VCaP (cell line): ENCODE results near the gene IQSEC1.
"Not testable (repeated sequence)": the region's sequence is repeated elsewhere in the genome, so short reads cannot be mapped to it uniquely, and the experiment has no call there.

Experiments
- H3K27ac ChIP-seq: fragments of 450-650 bp; 2 replicates; pipeline ENCODE4 v1.5.1; 2017
- CTCF ChIP-seq: fragments of 450-650 bp; conservative IDR thresholded peaks from 2 replicates; pipeline ENCODE4 v1.5.1; 2017; ENCODE audit warnings: mild to moderate bottlenecking, moderate library complexity

IQSEC1 gene

DNA sequence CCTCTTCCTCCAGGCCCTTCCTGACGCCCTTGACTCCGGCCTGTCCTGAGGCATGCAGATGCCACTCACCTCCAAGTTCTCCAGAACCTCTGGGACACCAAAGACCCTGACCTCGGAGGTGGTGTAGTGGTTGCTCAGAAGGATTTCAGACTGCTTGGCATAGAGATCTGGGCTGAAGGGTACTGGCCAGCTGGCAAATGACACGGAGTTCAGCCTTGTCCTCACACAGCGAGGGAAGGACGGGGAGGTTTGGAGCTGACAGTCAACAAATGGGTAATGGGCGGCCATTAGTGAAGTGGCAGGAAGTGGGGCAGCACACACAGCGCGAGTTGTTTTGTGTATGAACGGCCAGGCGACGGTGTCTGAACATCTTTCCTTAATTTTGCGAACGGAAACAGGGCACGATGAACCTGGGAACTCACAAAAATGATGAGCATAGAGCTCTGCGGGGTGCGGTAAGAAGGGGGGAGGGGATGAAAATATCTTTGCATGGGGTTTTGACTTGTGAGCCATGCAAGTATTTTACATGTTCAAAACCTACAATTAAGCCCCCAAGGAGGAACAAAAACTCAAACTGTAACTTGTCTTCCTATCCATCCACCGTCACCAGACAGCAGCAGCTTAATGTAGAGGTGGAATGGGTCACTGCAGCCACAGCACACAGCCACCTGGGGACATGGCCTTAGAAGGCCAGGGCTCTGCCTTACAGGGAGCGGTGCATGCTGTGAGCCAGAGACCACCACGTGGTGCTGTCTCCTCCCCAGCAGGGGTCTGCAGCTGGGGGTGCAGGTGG lies 188.2 kb downstream of the IQSEC1 start:
- no peak for TF ChIP-seq CTCF
- no peak overlapping the region for H3K27ac ChIP-seq

DNA sequence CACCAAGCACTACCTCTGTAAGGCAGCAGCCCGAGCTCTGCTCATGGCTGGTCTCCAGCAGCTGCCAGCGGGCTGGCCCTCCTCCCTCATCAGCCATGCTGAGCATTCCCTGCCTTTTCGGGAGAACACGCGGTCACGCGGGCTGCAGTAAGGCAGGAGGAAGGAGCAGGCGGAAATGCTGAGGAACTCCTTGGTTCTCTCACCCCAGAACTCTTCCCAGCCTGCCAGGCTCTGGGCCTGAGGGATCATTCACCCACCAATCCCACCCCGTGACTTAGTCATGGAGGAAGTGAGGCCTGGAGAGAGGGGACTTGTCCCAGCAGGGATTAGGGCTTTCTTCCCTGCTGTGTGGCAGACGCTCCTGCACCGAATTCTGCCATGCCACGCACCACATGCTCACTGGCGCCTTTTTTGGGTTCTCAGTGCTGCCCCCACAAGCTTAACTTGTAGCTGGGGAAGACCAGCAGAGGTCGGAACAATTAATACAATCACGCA lies 189.0 kb downstream of the IQSEC1 start:
- no peak overlapping the region for H3K27ac ChIP-seq
- no peak for TF ChIP-seq CTCF

DNA sequence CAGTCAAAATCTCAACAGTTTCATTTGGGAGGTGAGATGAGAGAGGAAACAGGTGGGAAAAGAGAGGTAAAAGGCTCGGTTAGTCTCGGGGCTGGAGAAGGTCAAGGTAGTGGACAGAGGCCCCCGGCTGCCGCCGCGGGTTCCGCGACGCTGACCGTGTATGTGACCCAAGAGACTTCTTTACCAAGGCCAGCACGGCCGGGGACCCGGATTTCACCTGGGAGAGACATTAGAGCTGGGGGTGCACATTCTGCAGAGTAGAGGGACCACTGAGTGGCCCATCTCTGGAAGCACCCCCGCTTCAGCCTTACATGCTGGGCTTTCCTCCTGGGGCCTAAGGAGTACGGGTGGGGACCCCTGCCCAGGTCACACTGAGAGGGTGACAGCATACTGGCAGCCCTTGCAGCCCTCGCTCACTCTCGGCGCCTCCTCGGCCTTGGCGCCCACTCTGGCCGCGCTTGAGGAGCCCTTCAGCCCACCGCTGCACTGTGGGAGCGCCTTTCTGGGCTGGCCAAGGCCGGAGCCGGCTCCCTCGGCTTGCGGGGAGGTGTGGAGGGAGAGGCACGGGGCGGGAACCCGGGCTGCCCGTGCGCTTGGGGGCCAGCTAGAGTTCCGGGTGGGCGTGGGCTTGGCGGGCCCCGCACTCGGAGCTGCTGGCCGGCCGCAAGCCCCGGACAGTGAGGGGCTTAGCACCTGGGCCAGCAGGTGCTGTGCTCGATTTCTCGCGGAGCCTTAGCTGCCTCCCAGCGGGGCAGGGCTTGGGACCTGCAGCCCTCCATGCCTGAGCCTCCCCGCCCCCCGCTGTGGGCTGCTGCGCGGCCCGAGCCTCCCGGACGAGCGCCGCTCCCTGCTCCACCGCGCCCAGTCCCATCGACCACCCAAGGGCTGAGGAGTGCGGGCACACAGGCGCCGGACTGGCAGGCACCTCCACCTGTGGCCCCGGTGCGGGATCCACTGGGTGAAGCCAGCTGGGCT lies 190.6 kb downstream of the IQSEC1 start:
- no peak for TF ChIP-seq CTCF
- no peak overlapping the region for H3K27ac ChIP-seq

DNA sequence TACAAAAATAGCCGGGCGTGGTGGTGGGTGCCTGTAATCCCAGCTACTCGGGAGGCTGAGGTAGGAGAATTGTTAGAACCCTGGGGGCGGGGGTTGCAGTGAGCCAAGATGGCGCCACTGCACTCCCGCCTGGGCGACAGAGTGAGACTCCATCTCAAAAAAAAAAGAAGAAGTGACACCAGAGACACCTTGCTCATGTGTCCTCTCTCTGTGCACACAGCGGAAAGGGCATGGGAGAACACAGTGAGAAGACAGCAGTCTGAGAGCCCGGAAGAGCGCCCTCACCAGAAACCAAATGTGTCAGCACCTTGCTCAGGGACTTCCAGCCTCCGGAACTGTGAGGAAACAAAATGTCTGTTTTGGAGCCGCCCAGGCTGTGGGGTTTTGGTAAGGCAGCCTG lies 191.4 kb downstream of the IQSEC1 start:
- H3K27ac ChIP-seq = not testable (repeated sequence)

GRCh38 chr3:12879191-12879815 lies 193.9 kb downstream of the IQSEC1 start:
- peak overlapping the region; percentile 66 for H3K27ac ChIP-seq
- no peak for TF ChIP-seq CTCF

DNA sequence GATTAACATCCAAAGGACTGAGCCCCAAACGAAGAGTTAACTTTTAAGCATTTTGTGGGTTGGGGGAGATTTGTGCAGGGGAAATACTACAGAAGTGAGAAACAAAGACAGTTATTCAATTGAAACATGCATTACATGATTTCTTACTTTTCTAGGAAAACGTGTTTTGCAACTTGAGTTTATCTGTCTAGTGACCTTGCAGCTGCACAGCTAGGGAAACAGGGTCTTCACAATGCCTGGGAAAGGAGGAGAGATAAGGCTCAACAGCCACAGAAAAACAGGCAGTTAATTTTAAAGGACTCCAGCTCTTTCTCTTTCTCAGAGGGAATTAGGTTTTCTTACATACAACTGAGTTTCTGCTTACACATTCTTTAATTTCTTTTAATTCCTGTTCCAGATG lies 194.5 kb downstream of the IQSEC1 start:
- peak overlapping the region; percentile 66 for H3K27ac ChIP-seq

DNA sequence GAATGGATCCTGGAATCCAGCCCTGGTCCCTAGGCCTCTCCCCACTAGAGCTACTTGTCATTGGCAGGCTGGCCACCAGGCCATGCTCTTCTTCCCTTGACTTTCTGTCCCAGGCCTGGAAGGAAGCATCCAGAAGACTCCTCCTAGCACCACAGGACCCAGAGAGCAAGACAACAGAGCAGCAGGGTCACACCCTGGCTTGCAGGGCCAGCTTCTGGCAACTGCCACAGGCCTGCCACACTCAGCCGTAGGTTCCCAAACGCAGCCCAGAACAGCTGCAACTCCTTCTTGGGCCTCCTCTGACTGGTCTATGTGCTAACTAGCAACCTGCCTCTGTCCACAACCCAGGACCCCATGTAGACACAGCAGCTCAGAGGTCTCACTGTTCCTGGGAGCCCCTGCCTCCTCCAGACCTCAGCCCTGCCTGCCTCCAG lies 195.1 kb downstream of the IQSEC1 start:
- H3K27ac ChIP-seq = peak overlapping the region; percentile 66
- TF ChIP-seq CTCF = no peak

DNA sequence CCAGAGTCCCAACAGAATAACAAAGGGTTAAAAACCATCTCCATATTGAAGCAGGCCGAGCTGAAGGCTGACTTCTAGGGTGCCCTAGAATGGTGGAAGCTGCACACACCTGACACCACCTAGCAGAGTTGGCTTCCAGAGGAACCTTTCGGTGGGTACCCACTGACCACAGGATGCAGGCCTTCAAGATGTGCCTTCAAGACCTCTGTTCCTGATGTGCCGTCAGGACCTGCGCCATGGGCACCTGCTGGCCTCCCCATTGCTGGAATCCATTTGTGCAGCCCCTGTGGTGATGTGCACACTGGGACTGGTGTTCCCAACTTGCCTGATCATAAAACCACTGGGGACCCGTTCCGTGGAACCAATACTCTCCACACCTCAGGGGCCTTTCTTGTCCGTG lies 196.2 kb downstream of the IQSEC1 start:
- TF ChIP-seq CTCF = no peak

More for the DNA sequence above, 196.2 kb downstream of the IQSEC1 start:
- peak overlapping the region; percentile 66; the same call in 1 of the 2 replicates for H3K27ac ChIP-seq
